ENCODE measurements around the gene B4GALT6.

Gene B4GALT6

DNA sequence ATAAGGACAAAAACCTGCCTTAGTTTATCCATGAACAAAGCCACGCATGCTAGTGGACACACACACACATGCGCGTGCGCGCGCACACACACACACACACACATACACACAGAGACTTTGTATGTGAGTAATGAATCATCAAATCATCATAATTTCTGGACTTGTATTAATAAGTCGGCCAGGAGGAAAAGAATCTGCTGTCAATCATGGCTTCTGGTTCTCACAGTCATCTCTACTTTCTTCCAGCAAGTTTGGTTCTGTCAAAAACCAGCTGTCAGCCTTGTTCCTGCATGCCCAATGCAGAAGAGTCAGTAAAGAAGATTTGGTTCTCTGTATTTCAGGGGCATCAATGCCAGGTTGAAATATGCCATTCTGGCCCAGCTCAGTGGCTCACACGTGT, 93.8 kb downstream of the B4GALT6 start:
- DNase-seq = no peak

- no peak for DNase-seq
Observed at GRCh38 chr18:31587529-31587928, 96.9 kb downstream of the B4GALT6 start.

GRCh38 chr18:31586616-31587015, 97.8 kb downstream of the B4GALT6 start:
- DNase-seq = no peak

DNA sequence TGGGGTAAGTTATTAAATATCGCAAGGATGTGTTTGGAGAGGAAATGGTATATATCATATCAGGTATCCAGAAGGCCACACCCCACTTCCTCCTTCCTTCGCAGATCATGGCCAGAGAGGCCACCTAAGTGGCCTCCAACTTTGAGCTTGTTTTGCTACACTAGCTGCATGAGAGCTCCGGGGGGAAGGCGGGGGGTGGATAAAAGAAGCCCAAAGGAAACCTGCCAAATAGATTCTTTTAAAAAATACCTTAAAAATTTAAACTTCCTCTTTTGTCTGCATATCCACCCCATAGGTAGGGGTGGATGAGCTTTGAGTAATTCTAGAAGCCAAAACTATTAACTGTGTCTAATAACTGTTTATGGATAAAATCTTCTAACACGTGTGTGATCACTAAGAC, 98.4 kb downstream of the B4GALT6 start:
- no peak for DNase-seq

GRCh38 chr18:31583185-31583854, 101.1 kb downstream of the B4GALT6 start:
- no peak for DNase-seq

DNA sequence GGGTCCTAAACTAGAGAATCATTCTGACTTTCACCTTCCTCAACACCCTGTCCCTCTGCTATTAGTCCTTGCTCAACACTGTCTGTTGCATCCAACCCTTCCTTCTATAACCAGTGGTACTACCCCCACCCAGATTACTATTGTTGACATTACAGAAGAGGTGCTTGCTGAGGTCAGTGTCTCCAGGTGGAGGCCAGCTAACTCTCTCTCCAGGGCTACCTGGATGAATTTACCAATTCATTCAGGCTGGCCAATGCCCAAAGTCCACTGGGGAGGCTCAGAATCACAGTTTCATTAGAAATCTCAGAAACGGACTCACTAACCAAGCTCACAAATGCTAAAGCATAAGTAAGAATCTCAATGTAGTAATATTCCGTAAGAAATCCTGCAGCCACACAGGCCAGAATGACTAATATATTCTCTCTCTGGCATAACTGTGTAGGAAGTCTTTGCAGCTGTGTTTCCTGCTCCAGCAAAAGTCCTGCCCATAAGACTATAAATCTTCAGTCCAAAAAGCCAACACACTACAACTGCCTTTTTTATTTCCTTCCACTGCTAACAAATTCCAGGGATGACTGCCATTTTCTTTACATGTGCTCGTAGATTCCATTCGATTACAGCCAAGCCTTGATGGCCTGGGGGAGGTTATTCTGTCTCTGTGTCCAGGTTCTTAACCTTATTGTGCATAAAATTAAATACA, 102.7 kb downstream of the B4GALT6 start:
- DNase-seq = no peak

DNA sequence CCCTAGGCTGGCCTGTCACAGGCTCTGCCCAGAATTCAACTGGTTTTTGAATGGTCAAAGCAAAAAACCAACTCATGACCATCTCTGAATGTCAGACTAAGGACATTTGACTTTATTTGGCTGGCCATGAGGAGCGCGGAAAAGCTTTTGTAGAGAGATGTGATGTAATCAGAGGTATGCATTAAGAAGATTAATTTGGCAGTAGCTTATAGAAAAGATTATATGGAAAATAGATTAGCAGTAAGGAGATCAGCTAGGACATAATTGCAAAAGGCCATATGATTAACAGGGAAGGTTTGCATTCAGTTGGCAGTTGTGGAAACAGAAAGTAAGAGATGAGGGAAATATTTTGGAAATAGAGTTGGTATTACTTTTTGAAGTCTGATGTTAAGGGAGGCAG, 105.0 kb downstream of the B4GALT6 start:
- DNase-seq = no peak

DNA sequence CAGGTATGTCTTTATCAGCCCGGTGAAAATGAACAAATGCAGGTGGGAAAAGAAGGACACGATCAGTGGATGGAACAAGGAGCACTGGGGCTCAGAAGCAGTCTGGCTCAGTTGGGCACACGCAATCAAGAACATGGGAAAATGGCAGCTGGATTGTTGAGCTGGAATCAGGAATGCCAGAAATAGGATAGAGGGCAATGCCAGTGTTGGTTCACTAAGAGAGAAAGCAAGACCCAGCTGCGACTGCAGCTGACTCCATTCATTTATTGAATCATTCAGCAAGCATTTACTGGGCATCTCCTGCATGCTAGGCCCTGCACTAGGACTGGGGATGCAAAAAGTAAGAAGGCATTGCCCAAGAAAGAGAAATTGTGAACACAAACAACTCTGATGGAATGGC, 106.3 kb downstream of the B4GALT6 start:
- no peak for DNase-seq

- no peak for DNase-seq
Observed at GRCh38 chr18:31577195-31577594, 107.2 kb downstream of the B4GALT6 start.

GRCh38 chr18:31576670-31577069, 107.7 kb downstream of the B4GALT6 start:
- DNase-seq = no peak

DNA sequence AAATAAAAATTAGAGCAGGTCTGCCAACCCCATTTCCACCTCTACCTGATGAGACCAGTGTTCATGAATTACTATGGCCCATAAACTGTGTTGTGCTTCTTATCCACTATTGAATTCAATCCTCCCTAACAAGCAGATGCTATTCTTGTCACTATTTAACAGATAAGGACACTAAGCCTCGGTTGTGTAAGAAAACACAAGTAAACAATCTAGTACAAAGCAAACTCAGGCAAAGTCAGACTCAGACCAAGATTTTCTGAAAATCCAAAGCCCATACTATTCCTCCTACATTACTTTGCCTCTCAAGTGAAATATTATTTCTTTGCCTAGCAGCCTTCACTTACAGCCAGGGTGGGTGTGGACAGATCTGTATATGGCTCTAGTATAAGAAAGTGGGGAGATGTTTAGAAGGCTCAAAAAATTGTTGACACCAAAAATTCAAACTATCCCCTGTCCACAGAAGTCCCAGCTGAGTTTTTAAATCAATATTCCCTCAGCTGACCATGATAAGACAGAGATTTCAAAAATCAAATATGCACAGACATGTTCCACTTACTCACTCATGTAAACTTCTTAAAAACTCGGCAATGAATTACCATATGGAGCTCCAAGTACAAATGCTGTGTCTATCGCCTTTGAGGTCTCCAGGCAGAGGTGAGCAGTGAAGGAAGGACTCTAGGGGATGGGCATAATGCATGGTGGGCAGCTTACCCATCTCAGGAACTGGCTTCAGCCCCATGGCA, 108.7 kb downstream of the B4GALT6 start:
- no peak for DNase-seq

DNA sequence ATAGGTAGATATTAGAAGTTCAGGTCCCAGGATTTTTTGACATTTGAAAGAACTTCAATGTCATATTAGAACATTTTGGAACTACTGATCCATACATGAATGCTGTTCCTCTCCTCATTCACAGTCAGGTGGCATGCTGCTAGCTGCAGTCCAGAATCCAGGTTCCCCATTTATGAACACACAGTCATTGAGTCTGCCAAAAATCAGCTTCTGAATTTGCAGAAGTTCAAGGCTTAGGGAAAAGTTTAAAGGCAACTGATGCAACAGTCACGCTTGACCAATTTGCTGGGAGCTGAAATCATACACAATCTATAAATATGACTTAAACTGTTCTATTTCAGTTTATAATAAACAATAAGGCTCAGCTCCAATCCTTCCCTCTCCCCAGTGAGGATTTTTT, 110.0 kb downstream of the B4GALT6 start:
- no peak for DNase-seq
